H1 (cell line): ENCODE results near the gene SPACA9. TPM values are rescaled to one million over a fixed set of nuclear protein-coding genes. Genes with fewer than 3 reads are reported as not detected.

Source experiments
- CTCF ChIA-PET: fragments of 300-600 bp; sonication (Branson Sonifier 250); formaldehyde crosslinking; loops from one replicate; lab custom pipeline; 2021; ENCODE audit not compliant: partially characterized antibody; lab: Charles Lee
- POLR2A ChIA-PET: fragments of 300-600 bp; sonication (Branson Sonifier 250); formaldehyde crosslinking; loops from one replicate; lab custom pipeline; 2021; ENCODE audit warnings: inconsistent platforms; ENCODE audit not compliant: partially characterized antibody; lab: Charles Lee
- DNase-seq, 2 experiments: peaks; one replicate each; pipeline versions ENCODE4 v3.0.0 to v3.0.0-alpha.2; 2010 to 2022; ENCODE audit warnings: low spot score in 2 of 2, low read depth in 1 of 2, mixed read lengths in 1 of 2
- FAIRE-seq: peaks from 2 replicates; lab custom pipeline; 2011; peaks lifted over from hg19 to GRCh38; lab: Jason Lieb, UNC
- H2AFZ ChIP-seq: 2 replicates; pipeline ENCODE4 v1.8.1; 2012; ENCODE audit warnings: low read length, inconsistent platforms
- H2AK5ac ChIP-seq: 2 replicates; pipeline ENCODE4 v1.6.1; 2013; ENCODE audit warnings: low read depth, low read length
- H2BK120ac ChIP-seq: replicated peaks from 2 replicates; pipeline ENCODE3; 2013; ENCODE audit warnings: low read depth, low read length, inconsistent platforms
- H2BK12ac ChIP-seq: 2 replicates; pipeline ENCODE4 v1.6.1; 2013; ENCODE audit warnings: low read depth, low read length
- H2BK15ac ChIP-seq: 2 replicates; pipeline ENCODE4 v1.6.1; 2013; ENCODE audit warnings: low read length
- H2BK20ac ChIP-seq: 2 replicates; pipeline ENCODE4 v1.6.1; 2013; ENCODE audit warnings: low read length
- H2BK5ac ChIP-seq: 2 replicates; pipeline ENCODE4 v1.6.1; 2013; ENCODE audit warnings: low read depth, low read length
- H3K14ac ChIP-seq: 2 replicates; pipeline ENCODE4 v1.6.1; 2013; ENCODE audit warnings: inconsistent platforms; ENCODE audit not compliant: insufficient read length
- H3K18ac ChIP-seq: 2 replicates; pipeline ENCODE4 v1.6.1; 2013; ENCODE audit warnings: low read length; ENCODE audit errors: extremely low read depth
- H3K23ac ChIP-seq: 2 replicates; pipeline ENCODE4 v1.6.1; 2013; ENCODE audit warnings: inconsistent platforms; ENCODE audit not compliant: insufficient read length
- H3K23me2 ChIP-seq: 2 replicates; pipeline ENCODE4 v1.6.1; 2013; ENCODE audit warnings: low read depth, low read length
- H3K27ac ChIP-seq: 2 replicates; pipeline ENCODE4 v1.6.1; 2011; ENCODE audit warnings: low read depth, low read length, inconsistent platforms
- H3K27me3 ChIP-seq, 4 experiments: replicated peaks in 1 of 4; 1 replicate in 1 of 4; 2 replicates in 3 of 4; pipeline versions ENCODE4 v1.6.1 to v1.8.1; 2011 to 2013; ENCODE audit warnings: low read length in 3 of 4, mild to moderate bottlenecking in 3 of 4, inconsistent platforms in 2 of 4, mixed read lengths in 2 of 4, moderate library complexity in 1 of 4; ENCODE audit not compliant: control insufficient read depth in 3 of 4, insufficient read depth in 3 of 4; ENCODE audit errors: extremely low read depth in 1 of 4
- H3K36me3 ChIP-seq, 4 experiments: 2 replicates each; pipeline versions ENCODE4 v1.6.1 to v1.8.1; 2011 to 2013; ENCODE audit warnings: mild to moderate bottlenecking in 4 of 4, low read length in 3 of 4, moderate library complexity in 2 of 4, control low read depth in 1 of 4, inconsistent platforms in 1 of 4; ENCODE audit not compliant: insufficient read depth in 4 of 4, control insufficient read depth in 2 of 4
- H3K4ac ChIP-seq: replicated peaks from 2 replicates; pipeline ENCODE3; 2013; ENCODE audit warnings: low read length, low read depth, mixed read lengths, inconsistent platforms; ENCODE audit not compliant: insufficient read length
- H3K4me1 ChIP-seq, 4 experiments: replicated peaks in 1 of 4; 1 replicate in 1 of 4; 2 replicates in 3 of 4; pipeline versions ENCODE4 v1.6.1 to v1.8.1; 2011 to 2013; ENCODE audit warnings: low read length in 3 of 4, inconsistent platforms in 2 of 4, mixed read lengths in 1 of 4; ENCODE audit not compliant: insufficient read depth in 4 of 4, control insufficient read depth in 3 of 4
- H3K4me2 ChIP-seq, 2 experiments: 2 replicates each; pipeline versions ENCODE4 v1.6.1 to v1.8.1; 2011 to 2013; ENCODE audit warnings: low read depth in 2 of 2, low read length in 2 of 2, control low read depth in 1 of 2, inconsistent platforms in 1 of 2, mild to moderate bottlenecking in 1 of 2; ENCODE audit not compliant: insufficient read depth in 1 of 2
- H3K4me3 ChIP-seq, 4 experiments: fragments of 200-600, 300-600 bp in 1 of 4; sonication (generic), shearing (Covaris generic), sonication (Bioruptor Twin) in 1 of 4; 2 replicates each; pipeline versions ENCODE4 v1.5.1 to v1.8.1; 2011 to 2016; ENCODE audit warnings: low read length in 4 of 4, low read depth in 3 of 4, control low read depth in 2 of 4, inconsistent platforms in 2 of 4, mild to moderate bottlenecking in 2 of 4, mixed read lengths in 1 of 4, moderate library complexity in 1 of 4; ENCODE audit not compliant: insufficient read depth in 2 of 4; ENCODE audit errors: extremely low read depth in 1 of 4
- H3K56ac ChIP-seq: replicated peaks from 2 replicates; pipeline ENCODE3; 2013; ENCODE audit warnings: low read depth, mild to moderate bottlenecking, mixed read lengths, low read length, inconsistent platforms; ENCODE audit not compliant: insufficient read length
- H3K79me1 ChIP-seq: 2 replicates; pipeline ENCODE4 v1.6.1; 2013; ENCODE audit warnings: low read depth, low read length, control low read depth
- H3K79me2 ChIP-seq, 2 experiments: 2 replicates each; pipeline versions ENCODE4 v1.6.1 to v1.8.1; 2012 to 2013; ENCODE audit warnings: low read length in 2 of 2, mild to moderate bottlenecking in 2 of 2, inconsistent platforms in 1 of 2; ENCODE audit not compliant: insufficient read depth in 2 of 2, control insufficient read depth in 1 of 2
- H3K9ac ChIP-seq, 4 experiments: replicated peaks in 1 of 4; 1 replicate in 1 of 4; 2 replicates in 3 of 4; pipeline versions ENCODE4 v1.6.1 to v1.8.1; 2011 to 2013; ENCODE audit warnings: low read depth in 3 of 4, low read length in 3 of 4, control low read depth in 2 of 4, mild to moderate bottlenecking in 2 of 4, moderate library complexity in 2 of 4, inconsistent platforms in 1 of 4; ENCODE audit errors: extremely low read depth in 1 of 4
- H3K9me3 ChIP-seq, 2 experiments: 2 replicates each; pipeline versions ENCODE4 v1.6.1 to v1.8.1; 2012 to 2013; ENCODE audit warnings: mild to moderate bottlenecking in 2 of 2, moderate library complexity in 2 of 2, control low read depth in 1 of 2, inconsistent platforms in 1 of 2, low read depth in 1 of 2, low read length in 1 of 2, mixed read lengths in 1 of 2; ENCODE audit not compliant: insufficient read depth in 2 of 2
- H4K20me1 ChIP-seq, 2 experiments: replicated peaks in 1 of 2; 2 replicates each; pipeline versions ENCODE3 to v1.8.1; 2011 to 2013; ENCODE audit warnings: inconsistent platforms in 2 of 2, low read length in 2 of 2, mild to moderate bottlenecking in 1 of 2; ENCODE audit not compliant: insufficient read depth in 2 of 2, control insufficient read depth in 1 of 2
- H4K5ac ChIP-seq: 2 replicates; pipeline ENCODE4 v1.6.1; 2013; ENCODE audit warnings: low read length, low read depth, mixed read lengths, inconsistent platforms; ENCODE audit not compliant: insufficient read length
- H4K8ac ChIP-seq: 2 replicates; pipeline ENCODE4 v1.8.0; 2013; ENCODE audit warnings: mild to moderate bottlenecking, moderate library complexity, low read length, inconsistent platforms; ENCODE audit not compliant: insufficient read depth; ENCODE audit errors: extremely low read depth
- H4K91ac ChIP-seq: replicated peaks from 2 replicates; pipeline ENCODE3; 2013; ENCODE audit warnings: low read length, mixed read lengths, inconsistent platforms; ENCODE audit not compliant: insufficient read length
- BCL11A ChIP-seq, 2 experiments: IDR thresholded peaks; one replicate each; pipeline ENCODE4 v1.6.1; 2011; ENCODE audit warnings: low read depth in 2 of 2, low read length in 2 of 2, mild to moderate bottlenecking in 2 of 2
- CHD2 ChIP-seq: IDR thresholded peaks from 2 replicates; pipeline ENCODE4 v1.6.1; 2012; ENCODE audit warnings: low read length, improper control_type of control experiment
- EP300 ChIP-seq, 2 experiments: IDR thresholded peaks; 1 replicate in 1 of 2; 2 replicates in 1 of 2; pipeline ENCODE4 v1.6.1; 2011 to 2012; ENCODE audit warnings: low read depth in 2 of 2, low read length in 2 of 2, mild to moderate bottlenecking in 2 of 2, borderline replicate concordance in 1 of 2, inconsistent platforms in 1 of 2, moderate library complexity in 1 of 2
- JUND ChIP-seq: IDR thresholded peaks from 2 replicates; pipeline ENCODE4 v1.6.1; 2011; ENCODE audit warnings: mild to moderate bottlenecking, improper control_type of control experiment, low read length
- MAX ChIP-seq: IDR thresholded peaks from 2 replicates; pipeline ENCODE4 v1.6.1; 2012; ENCODE audit warnings: inconsistent platforms
- NANOG ChIP-seq: IDR thresholded peaks from 2 replicates; pipeline ENCODE4 v1.6.1; 2011; ENCODE audit warnings: low read length, low read depth, mild to moderate bottlenecking, inconsistent platforms; ENCODE audit not compliant: insufficient read depth, poor library complexity, severe bottlenecking
- RAD21 ChIP-seq, 2 experiments: IDR thresholded peaks in 1 of 2; conservative IDR thresholded peaks in 1 of 2; 2 replicates each; pipeline ENCODE4 v1.6.1; 2011; ENCODE audit warnings: low read depth in 2 of 2, low read length in 2 of 2, improper control_type of control experiment in 1 of 2, inconsistent platforms in 1 of 2, mild to moderate bottlenecking in 1 of 2, moderate library complexity in 1 of 2
- RFX5 ChIP-seq: IDR thresholded peaks from 2 replicates; pipeline ENCODE4 v1.6.1; 2011; ENCODE audit warnings: low read depth, low read length, improper control_type of control experiment, borderline replicate concordance
- RNF2 ChIP-seq: fragments of 200-900, 300-1000 bp; sonication (generic); IDR thresholded peaks from 2 replicates; pipeline ENCODE4 v1.7.1; 2016; ENCODE audit warnings: borderline replicate concordance, low read depth, mild to moderate bottlenecking, antibody characterized with exemption, low read length; ENCODE audit not compliant: poor library complexity, severe bottlenecking; ENCODE audit errors: missing control alignments
- RXRA ChIP-seq: IDR thresholded peaks from 2 replicates; pipeline ENCODE4 v1.6.1; 2011; ENCODE audit warnings: low read depth, mild to moderate bottlenecking, low read length, moderate library complexity; ENCODE audit not compliant: insufficient read depth
- SAP30 ChIP-seq: fragments of 300-600 bp; sonication (generic); IDR thresholded peaks from 2 replicates; pipeline ENCODE4 v1.7.1; 2012; ENCODE audit warnings: low read length, moderate library complexity, mild to moderate bottlenecking, inconsistent platforms; ENCODE audit not compliant: insufficient read depth, insufficient replicate concordance
- ZNF274 ChIP-seq: IDR thresholded peaks from 2 replicates; pipeline ENCODE4 v1.7.0; 2012; ENCODE audit warnings: low read length, borderline replicate concordance; ENCODE audit errors: extremely low read depth
- WGBS, 2 experiments: shearing (Covaris generic) in 1 of 2; methylation state at CpG; one replicate each; pipeline versions ENCODE4 v1.1.6 to v1.1.7; 2013 to 2015; ENCODE audit warnings: low lambda C conversion rate in 2 of 2, mixed read lengths in 2 of 2, inconsistent platforms in 1 of 2, low coverage in 1 of 2, missing lambda C conversion rate in 1 of 2; ENCODE audit not compliant: insufficient replicate concordance in 2 of 2, insufficient coverage in 1 of 2, insufficient read length in 1 of 2; ENCODE audit errors: extremely low coverage in 1 of 2, missing lambda C conversion rate in 1 of 2; 5-methylcytosine and 5-hydroxymethylcytosine counted together
- polyA plus RNA-seq, 7 experiments: library from polyadenylated mRNA; depleted of rRNA in 3 of 7; stranded (reverse) in 5 of 7; unstranded in 2 of 7; fragments of >200 nt in 5 of 7; fragments of 200-250 nt in 2 of 7; gene quantifications; 1 replicate in 5 of 7; 2 replicates in 1 of 7; 4 replicates in 1 of 7; pipeline versions ENCODE4 v1.2.1 to v1.2.3, GENCODE V29; 2011 to 2013; ENCODE audit warnings: missing spikeins in 2 of 7, mixed read lengths in 2 of 7
- total RNA-seq: library from RNA; stranded (reverse); fragmentation: NEBNext Ultra II Directional; extraction: Animal tissue kit (Norgen Biotek cat#: 25700); gene quantifications from 2 replicates; pipeline ENCODE4 v1.2.1, GENCODE V29; 2021

Gene SPACA9
- total and polyA plus RNA-seq, 2 of the 8 experiments (the other 6 are each of a cell fraction or from before 2014, with no cell fraction given): 0.63 to 1.3 TPM

GRCh38 chr9:132834343-132834742 lies 44.4 kb upstream of the SPACA9 start:
- no peak overlapping the region for H3K9ac ChIP-seq
- no peak overlapping the region for H2BK5ac ChIP-seq
- no peak overlapping the region for H3K18ac ChIP-seq
- no peaks in the 10 kb centered on the region for H3K36me3 ChIP-seq
- no peak overlapping the region for H3K27ac ChIP-seq
- no peak overlapping the region for H3K56ac ChIP-seq
- H3K4me2 ChIP-seq: no peak overlapping the region
- no peak overlapping the region for H2AFZ ChIP-seq
- 0 out of 2 replicates have a peak, but pooled peaks cover 2% of the 10 kb centered on the region for H3K23me2 ChIP-seq
- no peaks in the 10 kb centered on the region for H3K9me3 ChIP-seq
- no peak overlapping the region for H2BK20ac ChIP-seq
- no peak overlapping the region for H2BK120ac ChIP-seq
- 0 out of 2 replicates have a peak overlapping the region, but pooled peaks have one; percentile 9 for H2BK12ac ChIP-seq
- 94% methylated on average over 7 of the region's 7 CpGs; no CpG with 5 or more reads in 1 of the 2 experiments for WGBS, 2 experiments
- no peaks in the 10 kb centered on the region for H4K20me1 ChIP-seq
- no peak overlapping the region for H2AK5ac ChIP-seq
- no peak overlapping the region for H3K4ac ChIP-seq
- ChIA-PET CTCF (interaction anchor here (1.1 to 2.3 kb wide), 2 partner anchors 67 to 71 kb away, joined by 3 to 9 read pairs; no protein-coding TSS in a partner anchor), POLR2A (no interaction called here)
- FAIRE-seq (no peak), DNase-seq (no peak)
- H3K27me3 ChIP-seq: no peaks in the 10 kb centered on the region
- H4K91ac ChIP-seq: no peak overlapping the region
- H3K4me3 ChIP-seq: no peak overlapping the region
- TF ChIP-seq RFX5: no peak
- no peak for TF ChIP-seq SAP30
- TF ChIP-seq ZNF274: no peak
- no peak for TF ChIP-seq NANOG
- TF ChIP-seq RNF2: no peak
- no peak for TF ChIP-seq JUND
- no peak for TF ChIP-seq CHD2
- TF ChIP-seq BCL11A (IDR thresholded peaks at IDR 0.05; ENCODE audit: low read depth in 2 of 2, low read length in 2 of 2): no peak
- TF ChIP-seq RXRA: no peak
- no peak for TF ChIP-seq MAX
- TF ChIP-seq EP300 (IDR thresholded peaks at IDR 0.05; ENCODE audit: borderline replicate concordance in 1 of 2, low read depth in 2 of 2, low read length in 2 of 2): no peak
- TF ChIP-seq RAD21 (IDR thresholded peaks at IDR 0.05 in 1 of 2, conservative IDR thresholded peaks at IDR 0.05 in 1 of 2; ENCODE audit: low read depth in 2 of 2, low read length in 2 of 2): no peak
- H3K79me1 ChIP-seq: no peaks in the 10 kb centered on the region
- H3K79me2 ChIP-seq: no peaks in the 10 kb centered on the region
- no peak overlapping the region for H4K8ac ChIP-seq
- no peaks in the 10 kb centered on the region for H3K4me1 ChIP-seq
- no peak overlapping the region for H3K14ac ChIP-seq
- no peak overlapping the region for H4K5ac ChIP-seq
- no peak overlapping the region for H3K23ac ChIP-seq
- no peak overlapping the region for H2BK15ac ChIP-seq
